ENCODE results near the gene UMPS. TPM values are rescaled to one million over a fixed set of nuclear protein-coding genes. Genes with fewer than 3 reads are reported as not detected.

Gene UMPS
- total and polyA plus RNA-seq, 2 of the 4 experiments (the other 2 are of a cell fraction): 18.7 to 26.7 TPM

DNA sequence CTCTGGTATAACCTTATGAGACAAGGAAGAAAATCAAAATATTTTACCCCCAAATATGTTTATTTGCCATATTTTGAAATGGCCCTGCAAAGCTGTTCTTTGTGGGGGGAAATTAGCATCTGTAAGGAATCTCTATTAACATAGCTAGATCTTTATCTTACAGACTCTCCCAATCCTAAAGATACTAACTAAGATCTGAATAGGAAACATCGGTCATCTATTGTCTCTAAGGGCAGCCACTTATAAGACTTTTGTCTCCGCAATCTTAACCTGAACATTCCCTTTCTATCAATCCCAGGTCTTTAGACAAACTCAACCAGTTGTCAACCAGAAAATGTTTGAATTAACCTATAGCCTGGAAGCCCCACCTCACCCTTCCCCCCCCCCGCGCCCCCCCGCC, 21.2 kb downstream of the UMPS start:
- in situ Hi-C loops (cut with MboI; ENCODE audit: low sequenced_read_pairs): no loop called here
- TF ChIP-seq RAD21 (IDR thresholded peaks at IDR 0.05; ENCODE audit: low read length): no peak
- TF ChIP-seq SMC3 (IDR thresholded peaks at IDR 0.05; ENCODE audit: low read depth, low read length): no peak
- TF ChIP-seq USF2 (IDR thresholded peaks at IDR 0.05; ENCODE audit: low read depth, low read length): no peak
- TF ChIP-seq FOS (IDR thresholded peaks at IDR 0.05; ENCODE audit: low read depth, low read length): no peak
- no peak for TF ChIP-seq CEBPB (IDR thresholded peaks at IDR 0.05; ENCODE audit: low read depth, low read length)
- TF ChIP-seq MXI1 (IDR thresholded peaks at IDR 0.05; ENCODE audit: borderline replicate concordance, low read depth, low read length): no peak

More for the DNA sequence above, 21.2 kb downstream of the UMPS start:
- Histone ChIP-seq H3K4ac (ENCODE audit: low read depth, low read length) (no peak overlapping the region), H3K4me2 (ENCODE audit: low read depth, low read length) (no peak overlapping the region), H3K9me1 (ENCODE audit: insufficient read depth, low read length) (peaks cover 5% of the 10 kb centered on the region), H3K18ac (ENCODE audit: low read depth, low read length) (no peak overlapping the region), H3K4me3 (ENCODE audit: insufficient read depth, low read depth, low read length) (no peak overlapping the region), H2AFZ (replicated peaks; ENCODE audit: low read length, poor library complexity) (no peak overlapping the region), H3K9ac (ENCODE audit: low read depth, low read length) (no peak overlapping the region), H4K5ac (ENCODE audit: low read depth, low read length) (no peak overlapping the region), H3K27ac (ENCODE audit: insufficient read depth, low read length) (no peak overlapping the region), H4K20me1 (ENCODE audit: insufficient read depth, low read length) (no peaks in the 10 kb centered on the region), H2BK5ac (ENCODE audit: low read depth, low read length, poor library complexity, severe bottlenecking) (no peak overlapping the region), H3K27me3 (ENCODE audit: control insufficient read depth, insufficient read depth, low read length) (no peaks in the 10 kb centered on the region), H2AK9ac (replicated peaks; ENCODE audit: low read depth, low read length, poor library complexity) (no peak overlapping the region), H4K91ac (ENCODE audit: insufficient read depth, low read depth, low read length) (no peak overlapping the region), H2BK20ac (ENCODE audit: low read depth, low read length) (no peak overlapping the region), H3K79me1 (ENCODE audit: low read depth in 1 of 2, low read length in 2 of 2) (no peaks in the 10 kb centered on the region), H2AK5ac (ENCODE audit: low read depth, low read length) (no peak overlapping the region), H2BK15ac (ENCODE audit: low read depth, low read length) (no peak overlapping the region), H3K23ac (ENCODE audit: low read depth, low read length) (no peak overlapping the region), H3K56ac (ENCODE audit: extremely low read depth, insufficient read depth, low read length) (no peak overlapping the region), H3K14ac (replicated peaks; ENCODE audit: low read depth, low read length) (no peak overlapping the region), H3K4me1 (ENCODE audit: control insufficient read depth, insufficient read depth, low read length) (no peaks in the 10 kb centered on the region), H3K9me3 (ENCODE audit: control insufficient read depth, insufficient read depth, low read length) (no peaks in the 10 kb centered on the region), H4K8ac (ENCODE audit: low read depth in 2 of 2, low read length in 2 of 2) (no peak overlapping the region), H3K36me3 (ENCODE audit: control insufficient read depth, insufficient read depth, low read length) (no peaks in the 10 kb centered on the region; the same call in 1 of the 2 replicates), H2BK120ac (ENCODE audit: low read depth, low read length) (no peak overlapping the region)
- DNase-seq (no peak), ATAC-seq (ENCODE audit: low read depth) (no peak)
- intact Hi-C loops (cut with micrococcal nuclease): no loop called here
- CTCF ChIA-PET: no interaction called here
- dilution Hi-C loops (cut with HindIII; ENCODE audit: low sequenced_read_pairs, unreplicated experiment): loop anchor here (25.0 kb wide), 1 partner anchor 136 kb away; the partner anchor contains the start of gene ITGB5
- WGBS, 2 experiments (ENCODE audit: extremely low coverage in 2 of 2, insufficient read length in 1 of 2): 0% methylated on average over 1 of the region's 5 CpGs; no CpG with 5 or more reads in 1 of the 2 experiments
- POLR2A ChIA-PET (ENCODE audit: unreplicated experiment): no interaction called here
- BruUV-seq (replicated peaks): no TSS peak
